PC-9 (cell line): ENCODE data around the gene PLEKHA7. TPM values are rescaled to one million over a fixed set of nuclear protein-coding genes. Genes with fewer than 3 reads are reported as not detected.

Experiments used
- BruUV-seq: library from RNA; stranded (reverse); fragments of 400-500 nt; replicated peaks from 2 replicates; lab custom pipeline; 2021; lab: Mats Ljungman, UMichigan
- CTCF ChIA-PET: fragments of 300-600 bp; sonication (Branson Sonifier 250); formaldehyde crosslinking; loops from one replicate; lab custom pipeline; 2022; ENCODE audit warnings: antibody characterized with exemption; lab: Charles Lee
- POLR2A ChIA-PET: fragments of 300-600 bp; sonication (Branson Sonifier 250); formaldehyde crosslinking; loops from one replicate; lab custom pipeline; 2022; ENCODE audit warnings: antibody characterized with exemption; ENCODE audit not compliant: unreplicated experiment; lab: Charles Lee
- DNase-seq, 2 experiments: peaks; one replicate each; pipeline versions ENCODE4 v3.0.0 to v3.0.0-alpha.2; 2015 to 2022; ENCODE audit warnings: mixed read lengths in 1 of 2
- H2AFZ ChIP-seq: fragments of 200-600 bp; sonication (generic); 2 replicates; pipeline ENCODE4 v1.8.1; 2017; ENCODE audit warnings: antibody characterized with exemption
- H3F3A ChIP-seq: fragments of 200-600 bp; sonication (generic); 2 replicates; pipeline ENCODE4 v1.8.1; 2017; ENCODE audit warnings: antibody characterized with exemption, mild to moderate bottlenecking, low read depth; ENCODE audit not compliant: insufficient read depth
- H3K27ac ChIP-seq: fragments of 200-600 bp; sonication (generic); 2 replicates; pipeline ENCODE4 v1.6.1; 2016; ENCODE audit warnings: mixed run types
- H3K27me3 ChIP-seq: fragments of 200-600 bp; sonication (generic); 2 replicates; pipeline ENCODE4 v1.6.1; 2016; ENCODE audit warnings: low read depth, mixed run types; ENCODE audit not compliant: insufficient read depth
- H3K36me3 ChIP-seq: fragments of 200-600 bp; sonication (generic); 2 replicates; pipeline ENCODE4 v1.6.1; 2016; ENCODE audit warnings: low read depth, mixed run types
- H3K4me1 ChIP-seq: fragments of 200-600 bp; sonication (generic); replicated peaks from 2 replicates; pipeline ENCODE4 v1.6.1; 2016; ENCODE audit warnings: mixed run types; ENCODE audit not compliant: insufficient read depth
- H3K4me2 ChIP-seq: fragments of 200-600 bp; sonication (generic); 2 replicates; pipeline ENCODE4 v1.6.1; 2017; ENCODE audit warnings: mixed run types
- H3K4me3 ChIP-seq: fragments of 200-600 bp; sonication (generic); 2 replicates; pipeline ENCODE4 v1.6.1; 2016; ENCODE audit warnings: mixed run types
- H3K79me2 ChIP-seq: fragments of 200-600 bp; sonication (generic); 2 replicates; pipeline ENCODE4 v1.6.1; 2017; ENCODE audit warnings: low read depth, mixed run types
- H3K9me2 ChIP-seq: fragments of 200-600 bp; sonication (generic); 2 replicates; pipeline ENCODE4 v1.8.1; 2017; ENCODE audit warnings: mild to moderate bottlenecking; ENCODE audit not compliant: insufficient read depth
- H3K9me3 ChIP-seq: fragments of 200-600 bp; sonication (generic); 2 replicates; pipeline ENCODE4 v1.8.1; 2016; ENCODE audit warnings: low read depth; ENCODE audit not compliant: insufficient read depth
- H4K20me1 ChIP-seq: fragments of 200-600 bp; sonication (generic); 2 replicates; pipeline ENCODE4 v1.8.1; 2017; ENCODE audit not compliant: insufficient read depth
- CTCF ChIP-seq: fragments of 200-600 bp; sonication (generic); conservative IDR thresholded peaks from 2 replicates; pipeline ENCODE4 v1.6.1; 2017; ENCODE audit warnings: mixed run types, antibody characterized with exemption, mild to moderate bottlenecking, moderate library complexity
- EZH2 ChIP-seq: fragments of 200-600 bp; sonication (generic); IDR thresholded peaks from 2 replicates; pipeline ENCODE4 v1.8.0; 2017; ENCODE audit warnings: antibody characterized with exemption, low read depth
- intact Hi-C: fragments of 100-400 bp; cut with micrococcal nuclease; formaldehyde crosslinking; loops from one replicate; pipeline ENCODE4 v1.10.0; 2022; ENCODE audit not compliant: unreplicated experiment
- total RNA-seq: library from RNA; stranded (reverse); gene quantifications from 2 replicates; pipeline ENCODE4 v1.2.3, GENCODE V29; 2021

PLEKHA7 gene
- total RNA-seq, 1 experiment from 2014 or later: 26.9 TPM

- TF ChIP-seq EZH2: no peak
- TF ChIP-seq CTCF: no peak
- ChIA-PET CTCF (no interaction called here), POLR2A (no interaction called here)
- Histone ChIP-seq H3K4me2 (no peak overlapping the region), H3K9me3 (no peaks in the 10 kb centered on the region), H2AFZ (no peak overlapping the region), H3K36me3 (no peaks in the 10 kb centered on the region), H4K20me1 (no peaks in the 10 kb centered on the region), H3K27me3 (no peaks in the 10 kb centered on the region), H3K79me2 (no peaks in the 10 kb centered on the region), H3F3A (no peaks in the 10 kb centered on the region), H3K4me3 (no peak overlapping the region), H3K4me1 (no peaks in the 10 kb centered on the region), H3K27ac (no peak overlapping the region), H3K9me2 (no peaks in the 10 kb centered on the region)
- DNase-seq: no peak
- intact Hi-C loops: no loop called here
- no TSS peak for BruUV-seq
These were observed 160.4 kb downstream of the PLEKHA7 start for GRCh38 chr11:16853859-16854258.

- no TSS peak for BruUV-seq
- Histone ChIP-seq H3K36me3 (no peaks in the 10 kb centered on the region), H2AFZ (no peak overlapping the region), H3K4me3 (no peak overlapping the region), H3K9me3 (no peaks in the 10 kb centered on the region), H3K9me2 (no peaks in the 10 kb centered on the region), H3K4me2 (no peak overlapping the region), H3K79me2 (no peaks in the 10 kb centered on the region), H4K20me1 (no peaks in the 10 kb centered on the region), H3K27me3 (no peaks in the 10 kb centered on the region), H3K27ac (no peak overlapping the region), H3F3A (no peaks in the 10 kb centered on the region), H3K4me1 (no peaks in the 10 kb centered on the region)
- no peak for TF ChIP-seq CTCF
- no peak for TF ChIP-seq EZH2
- no peak for DNase-seq
- intact Hi-C loops: no loop called here
- CTCF ChIA-PET: no interaction called here
- POLR2A ChIA-PET: no interaction called here
These were observed 160.9 kb downstream of the PLEKHA7 start for GRCh38 chr11:16853266-16853665.

- no peaks in the 10 kb centered on the region for H4K20me1 ChIP-seq
- H3K36me3 ChIP-seq: no peaks in the 10 kb centered on the region
- TF ChIP-seq CTCF (no peak), EZH2 (no peak)
- no peak overlapping the region for H3K4me2 ChIP-seq
- no peak overlapping the region for H2AFZ ChIP-seq
- H3K27ac ChIP-seq: no peak overlapping the region
- CTCF ChIA-PET: no interaction called here
- no peaks in the 10 kb centered on the region for H3K9me3 ChIP-seq
- H3K27me3 ChIP-seq: no peaks in the 10 kb centered on the region
- intact Hi-C loops: no loop called here
- H3K4me1 ChIP-seq: no peaks in the 10 kb centered on the region
- no peaks in the 10 kb centered on the region for H3K9me2 ChIP-seq
- H3F3A ChIP-seq: no peaks in the 10 kb centered on the region
- no TSS peak for BruUV-seq
- H3K79me2 ChIP-seq: no peaks in the 10 kb centered on the region
- POLR2A ChIA-PET: no interaction called here
- H3K4me3 ChIP-seq: no peak overlapping the region
- DNase-seq: no peak
These were observed 167.9 kb downstream of the PLEKHA7 start for GRCh38 chr11:16846305-16846704.
